OCI-LY3 (cell line): ENCODE data around the gene SEC16B.

Experiments
- H2AFZ ChIP-seq: fragments of 200-600, 300-600 bp; shearing (Covaris generic); 2 replicates; pipeline ENCODE4 v1.6.0; 2014; ENCODE audit warnings: antibody characterized with exemption, low read depth, low read length
- H3K27ac ChIP-seq: fragments of 200-600, 300-600 bp; sonication (generic); 2 replicates; pipeline ENCODE4 v1.5.1; 2014; ENCODE audit warnings: mild to moderate bottlenecking, low read length, moderate library complexity, mixed read lengths
- H3K27me3 ChIP-seq: fragments of 200-600, 300-600 bp; sonication (generic); 2 replicates; pipeline ENCODE4 v1.6.1; 2014; ENCODE audit warnings: low read depth, low read length, mixed read lengths
- H3K36me3 ChIP-seq: fragments of 200-600, 300-600 bp; sonication (generic); replicated peaks from 2 replicates; pipeline ENCODE3; 2014; ENCODE audit warnings: low read depth, low read length, mixed read lengths
- H3K4me1 ChIP-seq: fragments of 300-600, 200-600 bp; sonication (generic); 2 replicates; pipeline ENCODE4 v1.6.1; 2014; ENCODE audit warnings: low read length, mixed read lengths
- H3K4me2 ChIP-seq: fragments of 200-600, 300-600 bp; sonication (generic); 2 replicates; pipeline ENCODE4 v1.6.1; 2014; ENCODE audit warnings: low read length, mixed read lengths
- H3K4me3 ChIP-seq: fragments of 300-600, 200-600 bp; sonication (generic); 2 replicates; pipeline ENCODE4 v1.5.1; 2014; ENCODE audit warnings: antibody characterized with exemption, mild to moderate bottlenecking, low read length, moderate library complexity
- H3K79me2 ChIP-seq: fragments of 300-600, 200-600 bp; shearing (Covaris generic); 2 replicates; pipeline ENCODE4 v1.6.1; 2014; ENCODE audit warnings: mild to moderate bottlenecking, low read length, mixed read lengths
- H3K9ac ChIP-seq: fragments of 300-600, 200-600 bp; shearing (Covaris generic); 2 replicates; pipeline ENCODE4 v1.6.0; 2014; ENCODE audit warnings: mild to moderate bottlenecking, low read length, moderate library complexity
- H3K9me3 ChIP-seq: fragments of 200-600, 300-600 bp; shearing (Covaris generic); 2 replicates; pipeline ENCODE4 v1.6.1; 2014; ENCODE audit warnings: low read length, mixed read lengths; ENCODE audit not compliant: insufficient read depth
- H4K20me1 ChIP-seq: fragments of 200-600, 300-600 bp; sonication (generic); 2 replicates; pipeline ENCODE4 v1.6.1; 2016; ENCODE audit warnings: low read length, mixed read lengths; ENCODE audit not compliant: insufficient read depth
- CTCF ChIP-seq: fragments of 200-600, 300-600 bp; sonication (generic); IDR thresholded peaks from 2 replicates; pipeline ENCODE4 v1.5.1; 2014; ENCODE audit warnings: antibody characterized with exemption, low read length, low read depth
- EZH2phosphoT487 ChIP-seq: fragments of 200-600 bp; shearing (Covaris generic); IDR thresholded peaks from 2 replicates; pipeline ENCODE4 v1.6.1; 2018; ENCODE audit warnings: antibody characterized with exemption, mixed run types, low read depth

The SEC16B gene

GRCh38 chr1:177937174-177937770 lies 32.6 kb downstream of the SEC16B start:
- no peak overlapping the region for H3K4me3 ChIP-seq
- H3K9ac ChIP-seq, result no peak overlapping the region
- H3K79me2 ChIP-seq, result no peaks in the 10 kb centered on the region
- H3K4me1 ChIP-seq, result no peaks in the 10 kb centered on the region
- no peaks in the 10 kb centered on the region for H3K36me3 ChIP-seq
- H3K4me2 ChIP-seq, result no peak overlapping the region
- no peak overlapping the region for H2AFZ ChIP-seq
- no peak for TF ChIP-seq CTCF
- no peak for TF ChIP-seq EZH2phosphoT487
- H3K27me3 ChIP-seq, result peaks cover 34% of the 10 kb centered on the region
- no peak overlapping the region for H3K27ac ChIP-seq
- no peaks in the 10 kb centered on the region for H4K20me1 ChIP-seq
- no peaks in the 10 kb centered on the region for H3K9me3 ChIP-seq

DNA sequence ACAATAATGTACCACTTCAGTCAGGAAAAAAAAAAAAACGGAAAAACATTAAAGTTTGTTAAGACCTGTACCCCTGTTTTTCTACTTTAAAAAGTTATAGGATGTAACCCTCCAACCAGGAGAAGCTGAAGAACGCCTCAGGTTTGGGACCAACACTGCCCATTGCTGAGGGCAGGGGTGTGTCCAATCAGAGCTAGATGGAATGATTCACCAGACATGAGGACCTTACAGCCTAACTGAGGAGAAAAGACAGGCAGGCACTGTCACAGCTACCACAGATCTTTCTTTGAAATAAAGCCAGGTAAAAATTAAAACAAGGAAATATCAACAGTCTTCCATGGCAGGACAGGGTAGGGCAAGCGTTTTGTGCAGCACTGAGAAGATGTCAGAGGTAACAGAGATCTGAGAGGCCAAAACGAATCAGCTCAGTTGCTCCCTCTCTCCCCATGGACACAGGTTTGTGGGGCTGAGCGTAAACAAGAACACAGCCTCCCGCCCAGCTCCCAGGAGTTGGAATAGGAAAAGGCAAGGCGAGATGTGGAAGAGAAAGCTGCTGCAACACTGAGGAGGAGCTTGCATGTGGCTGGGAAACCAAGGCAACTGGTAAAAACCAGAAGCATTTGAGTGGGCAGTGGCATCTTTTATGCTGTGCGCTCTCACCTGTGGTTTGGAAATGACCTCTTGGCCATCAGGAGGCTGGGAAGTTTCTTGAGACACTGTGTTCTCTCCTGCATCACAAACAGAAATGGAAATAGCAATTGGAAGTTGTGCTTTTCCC lies 34.0 kb downstream of the SEC16B start:
- no peak overlapping the region for H3K9ac ChIP-seq
- H3K4me2 ChIP-seq, result no peak overlapping the region
- no peaks in the 10 kb centered on the region for H3K4me1 ChIP-seq
- no peaks in the 10 kb centered on the region for H3K36me3 ChIP-seq
- H3K4me3 ChIP-seq, result no peak overlapping the region
- no peak overlapping the region for H3K27ac ChIP-seq
- no peaks in the 10 kb centered on the region for H3K9me3 ChIP-seq
- H3K79me2 ChIP-seq, result no peaks in the 10 kb centered on the region
- TF ChIP-seq CTCF (no peak), EZH2phosphoT487 (no peak)
- H2AFZ ChIP-seq, result no peak overlapping the region
- H4K20me1 ChIP-seq, result no peaks in the 10 kb centered on the region
- peaks cover 34% of the 10 kb centered on the region for H3K27me3 ChIP-seq

- TF ChIP-seq CTCF, result no peak
- no peak for TF ChIP-seq EZH2phosphoT487
- H3K4me3 ChIP-seq, result no peak overlapping the region
These were observed 34.9 kb downstream of the SEC16B start for GRCh38 chr1:177934927-177935326.

GRCh38 chr1:177934461-177934860 lies 35.4 kb downstream of the SEC16B start:
- H3K9ac ChIP-seq, result no peak overlapping the region
- H3K79me2 ChIP-seq, result no peaks in the 10 kb centered on the region
- no peak overlapping the region for H3K27ac ChIP-seq
- no peaks in the 10 kb centered on the region for H3K36me3 ChIP-seq
- H3K9me3 ChIP-seq, result no peaks in the 10 kb centered on the region
- H3K27me3 ChIP-seq, result peaks cover 34% of the 10 kb centered on the region
- no peak overlapping the region for H3K4me3 ChIP-seq
- H4K20me1 ChIP-seq, result no peaks in the 10 kb centered on the region
- no peak overlapping the region for H3K4me2 ChIP-seq
- H3K4me1 ChIP-seq, result no peaks in the 10 kb centered on the region
- TF ChIP-seq CTCF, result no peak
- no peak for TF ChIP-seq EZH2phosphoT487
- H2AFZ ChIP-seq, result no peak overlapping the region

More at GRCh38 chr1:177934927-177935326, 34.9 kb downstream of the SEC16B start:
- Histone ChIP-seq H3K9ac (no peak overlapping the region), H3K4me1 (no peaks in the 10 kb centered on the region), H3K27ac (no peak overlapping the region), H3K9me3 (no peaks in the 10 kb centered on the region), H3K27me3 (peaks cover 34% of the 10 kb centered on the region), H2AFZ (no peak overlapping the region), H4K20me1 (no peaks in the 10 kb centered on the region), H3K36me3 (no peaks in the 10 kb centered on the region), H3K4me2 (no peak overlapping the region), H3K79me2 (no peaks in the 10 kb centered on the region)
